Activated CD4-positive, alpha-beta T cell treated with anti-CD3 and anti-CD28 coated beads for 36 hours (primary cell): Measurements from ENCODE around the gene RAI1. TPM values are rescaled to one million over a fixed set of nuclear protein-coding genes. Genes with fewer than 3 reads are reported as not detected.
"Not testable (repeated sequence)": the region's sequence is repeated elsewhere in the genome, so short reads cannot be mapped to it uniquely, and the experiment has no call there.

Experiments used
- ATAC-seq: fragments of 200-7000 bp; cut with Tn5 transposase; one replicate; pipeline ENCODE4 v1.10.0; 2021; ENCODE audit warnings: mild to moderate bottlenecking, moderate library complexity
- CTCF ChIA-PET: fragments of 350-600 bp; sonication (Branson Sonifier 250); formaldehyde crosslinking; loops from one replicate; lab custom pipeline; 2021; ENCODE audit warnings: antibody characterized with exemption; lab: Charles Lee
- POLR2A ChIA-PET: fragments of 350-600 bp; sonication (Branson Sonifier 250); formaldehyde crosslinking; loops from one replicate; lab custom pipeline; 2021; ENCODE audit warnings: antibody characterized with exemption, inconsistent platforms; lab: Charles Lee
- DNase-seq: peaks from one replicate; pipeline ENCODE4 v3.0.0-alpha.2; 2020
- H3K27ac Mint-ChIP-seq: one replicate; pipeline ENCODE4 v1.8.0; 2021; ENCODE audit warnings: mixed read lengths
- H3K27me3 Mint-ChIP-seq: one replicate; pipeline ENCODE4 v1.8.0; 2021; ENCODE audit warnings: mixed read lengths
- H3K36me3 Mint-ChIP-seq: one replicate; pipeline ENCODE4 v1.8.0; 2021; ENCODE audit warnings: low read depth, mixed read lengths
- H3K4me1 Mint-ChIP-seq: one replicate; pipeline ENCODE4 v1.8.0; 2021; ENCODE audit warnings: mixed read lengths
- H3K4me3 Mint-ChIP-seq: one replicate; pipeline ENCODE4 v1.8.0; 2021; ENCODE audit warnings: mild to moderate bottlenecking, moderate library complexity, mixed read lengths
- H3K9me3 Mint-ChIP-seq: one replicate; pipeline ENCODE4 v1.8.0; 2021; ENCODE audit warnings: low read depth, mixed read lengths
- intact Hi-C, 2 experiments: fragments of 100-400 bp; cut with DNase I in 1 of 2; cut with micrococcal nuclease in 1 of 2; formaldehyde crosslinking; loops; one replicate each; pipeline versions ENCODE4 v1.14.2 to v1.15.1; 2022 to 2024; cut with DNase I, micrococcal nuclease
- total RNA-seq, 2 experiments: library from RNA; stranded (reverse); gene quantifications; one replicate each; pipeline ENCODE4 v1.2.3, GENCODE V29; 2021

RAI1 gene
- total RNA-seq, 2 experiments from 2014 or later: 13.6 to 16.4 TPM

DNA sequence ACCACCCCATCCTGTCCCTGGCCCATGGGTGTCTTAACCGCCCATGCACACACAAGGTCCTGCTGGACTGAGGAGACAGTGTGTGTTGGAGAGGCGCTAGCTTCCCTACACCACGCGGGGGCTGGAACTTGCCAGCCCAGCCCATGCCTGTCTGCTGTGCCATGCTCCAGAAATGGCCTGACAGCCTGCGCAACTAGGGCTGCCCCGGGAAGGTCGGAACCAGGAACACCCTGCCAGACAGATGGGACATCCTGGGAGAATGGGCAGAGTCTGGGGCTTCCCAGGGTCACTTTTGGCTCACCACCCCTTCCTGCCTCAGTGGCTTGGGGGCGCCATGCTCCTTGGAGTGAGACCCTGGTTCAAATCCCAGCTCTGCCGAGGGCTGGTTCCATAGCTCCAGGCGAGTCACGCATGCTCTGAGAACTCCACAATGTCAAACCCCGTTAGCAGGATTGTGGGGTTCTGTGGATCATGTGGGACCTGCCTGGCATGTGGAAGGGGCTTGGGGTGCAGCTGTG lies 119.3 kb downstream of the RAI1 start:
- CTCF ChIA-PET: interaction anchor here (0.7 kb wide), 1 partner anchor 201 kb away, joined by 3 read pairs; no protein-coding TSS in a partner anchor
- H3K4me3 Mint-ChIP-seq: no peak overlapping the region
- H3K4me1 Mint-ChIP-seq: no peaks in the 10 kb centered on the region
- no peaks in the 10 kb centered on the region for H3K27me3 Mint-ChIP-seq
- H3K36me3 Mint-ChIP-seq: peaks cover 2% of the 10 kb centered on the region
- no peak overlapping the region for H3K27ac Mint-ChIP-seq
- POLR2A ChIA-PET: no interaction called here
- DNase-seq (no peak), ATAC-seq (no peak)
- H3K9me3 Mint-ChIP-seq: no peaks in the 10 kb centered on the region
- intact Hi-C loops: no loop called here

DNA sequence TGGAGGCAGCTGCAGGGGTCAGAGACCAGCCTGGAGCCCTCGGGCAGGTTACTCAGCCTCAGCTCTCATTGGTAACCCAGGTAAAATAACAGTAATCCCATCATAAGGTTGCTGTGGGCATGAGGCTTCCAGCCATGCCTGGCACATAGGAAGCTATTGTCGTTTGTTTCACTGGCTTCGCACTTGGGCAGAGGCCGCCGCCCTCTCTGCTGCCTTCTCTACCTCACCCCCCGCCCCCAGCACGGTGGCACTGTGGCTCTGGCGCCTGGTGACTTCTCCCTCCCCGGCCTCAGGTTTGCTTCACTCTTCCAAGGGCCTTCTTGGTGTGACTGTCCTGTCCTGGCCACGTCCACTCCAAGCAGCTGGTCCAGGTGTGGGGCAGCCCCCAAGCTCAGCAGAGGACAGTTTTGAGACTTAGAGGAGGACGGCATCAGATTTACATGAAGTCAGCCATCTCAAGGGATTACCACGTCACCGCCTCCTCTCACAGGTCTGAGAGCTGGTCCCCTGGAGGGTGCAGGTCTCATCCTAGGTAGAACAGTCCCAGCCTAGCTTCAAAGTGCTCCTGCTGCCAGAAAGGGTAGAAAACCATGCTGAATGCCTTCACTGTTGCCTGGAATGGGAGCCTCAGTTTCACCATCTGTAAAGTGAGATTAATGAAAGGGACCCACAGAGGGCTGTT lies 120.7 kb downstream of the RAI1 start:
- Mint-ChIP-seq H3K4me3 (no peak overlapping the region), H3K27me3 (no peaks in the 10 kb centered on the region), H3K4me1 (no peaks in the 10 kb centered on the region), H3K27ac (no peak overlapping the region), H3K9me3 (no peaks in the 10 kb centered on the region), H3K36me3 (peaks cover 2% of the 10 kb centered on the region)
- ChIA-PET POLR2A (no interaction called here), CTCF (interaction anchor here (0.5 to 1.2 kb wide), 3 partner anchors 10 to 291 kb away, joined by 3 to 4 read pairs (median 3); no protein-coding TSS in a partner anchor)
- DNase-seq (no peak), ATAC-seq (no peak)
- intact Hi-C loops: no loop called here

- H3K27ac Mint-ChIP-seq: no peak overlapping the region
- ATAC-seq: no peak
- CTCF ChIA-PET: interaction anchor here (0.6 kb wide), 1 partner anchor 50 kb away, joined by 3 read pairs; no protein-coding TSS in a partner anchor
- H3K36me3 Mint-ChIP-seq: peaks cover 2% of the 10 kb centered on the region
- POLR2A ChIA-PET: no interaction called here
- H3K27me3 Mint-ChIP-seq: no peaks in the 10 kb centered on the region
- intact Hi-C loops: no loop called here
- peaks cover 3% of the 10 kb centered on the region for H3K4me1 Mint-ChIP-seq
- no peak for DNase-seq
- no peak overlapping the region for H3K4me3 Mint-ChIP-seq
- H3K9me3 Mint-ChIP-seq: no peaks in the 10 kb centered on the region
These were observed 122.7 kb downstream of the RAI1 start for GRCh38 chr17:17804007-17804406.

DNA sequence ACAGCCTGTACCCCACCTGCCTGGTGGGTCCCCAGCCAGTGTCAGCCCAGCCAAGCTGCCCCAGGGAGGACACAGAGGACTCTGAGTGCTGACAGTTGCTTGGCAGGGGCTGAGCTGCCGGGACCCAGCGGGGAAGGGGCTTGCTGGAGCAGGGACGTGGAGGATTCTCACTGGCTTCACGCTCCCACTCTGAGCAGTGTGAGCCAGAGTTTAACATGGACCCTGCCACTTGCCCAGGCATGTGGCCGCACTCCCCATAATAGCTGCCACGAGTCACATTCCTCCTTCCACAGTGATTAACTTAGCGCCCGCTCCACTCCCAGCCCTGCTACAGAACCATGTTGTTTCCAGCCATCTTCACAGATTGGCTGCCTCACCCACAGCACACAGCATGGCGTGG lies 124.3 kb downstream of the RAI1 start:
- Mint-ChIP-seq H3K36me3 (no peaks in the 10 kb centered on the region), H3K4me1 (peaks cover 3% of the 10 kb centered on the region), H3K27ac (no peak overlapping the region), H3K27me3 (no peaks in the 10 kb centered on the region), H3K9me3 (no peaks in the 10 kb centered on the region), H3K4me3 (no peak overlapping the region)
- intact Hi-C loops: no loop called here
- DNase-seq (no peak), ATAC-seq (no peak)
- ChIA-PET POLR2A (no interaction called here), CTCF (no interaction called here)

GRCh38 chr17:17806035-17806434 lies 124.8 kb downstream of the RAI1 start:
- ATAC-seq (no peak), DNase-seq (no peak)
- CTCF ChIA-PET: interaction anchor here (0.6 kb wide), 1 partner anchor 111 kb away, joined by 3 read pairs; no protein-coding TSS in a partner anchor
- Mint-ChIP-seq H3K27ac (no peak overlapping the region), H3K27me3 (no peaks in the 10 kb centered on the region), H3K36me3 (no peaks in the 10 kb centered on the region), H3K4me3 (no peak overlapping the region), H3K9me3 (no peaks in the 10 kb centered on the region), H3K4me1 (peaks cover 3% of the 10 kb centered on the region)
- POLR2A ChIA-PET: interaction anchor here (0.6 kb wide), 1 partner anchor 101 kb away, joined by 3 read pairs; no protein-coding TSS in a partner anchor
- intact Hi-C loops: no loop called here

GRCh38 chr17:17806611-17807274 lies 125.5 kb downstream of the RAI1 start:
- Mint-ChIP-seq H3K9me3 (no peaks in the 10 kb centered on the region), H3K27ac (peak overlapping the region; percentile 63), H3K27me3 (no peaks in the 10 kb centered on the region), H3K4me3 (no peak overlapping the region), H3K36me3 (peaks cover 4% of the 10 kb centered on the region), H3K4me1 (peaks cover 3% of the 10 kb centered on the region)
- CTCF ChIA-PET: interaction anchor here (0.6 kb wide), 1 partner anchor 112 kb away, joined by 3 read pairs; no protein-coding TSS in a partner anchor
- POLR2A ChIA-PET: interaction anchor here (0.6 kb wide), 1 partner anchor 100 kb away, joined by 3 read pairs; no protein-coding TSS in a partner anchor
- ATAC-seq (no peak), DNase-seq (no peak)
- intact Hi-C loops: no loop called here

GRCh38 chr17:17807440-17807839 lies 126.2 kb downstream of the RAI1 start:
- Mint-ChIP-seq H3K27ac (no peak overlapping the region), H3K4me1 (peaks cover 7% of the 10 kb centered on the region), H3K9me3 (no peaks in the 10 kb centered on the region), H3K4me3 (no peak overlapping the region), H3K36me3 (peaks cover 6% of the 10 kb centered on the region), H3K27me3 (no peaks in the 10 kb centered on the region)
- DNase-seq (no peak), ATAC-seq (no peak)
- ChIA-PET CTCF (no interaction called here), POLR2A (interaction anchor here (0.7 kb wide), 1 partner anchor 14 kb away, joined by 4 read pairs; no protein-coding TSS in a partner anchor)
- intact Hi-C loops: no loop called here

DNA sequence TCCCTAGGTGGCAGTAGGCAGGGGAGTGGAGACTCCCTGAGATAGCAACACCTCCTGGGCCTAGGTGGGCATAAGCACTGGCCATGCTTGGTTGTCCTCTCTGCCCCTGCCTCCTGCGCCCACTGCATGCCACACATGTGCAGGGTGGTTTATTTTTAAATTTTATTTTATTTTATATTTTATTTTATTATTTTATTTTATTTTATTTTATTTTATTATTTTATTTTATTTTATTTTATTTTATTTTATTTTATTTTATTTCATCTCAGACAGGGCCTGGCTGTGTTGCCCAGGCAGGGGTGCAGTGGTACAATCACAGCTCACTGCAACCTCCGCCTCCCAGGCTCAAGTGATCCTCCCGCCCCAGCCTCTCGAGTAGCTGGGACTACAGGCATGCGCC lies 126.9 kb downstream of the RAI1 start:
- ATAC-seq, DNase-seq, intact Hi-C loops, H3K9me3 Mint-ChIP-seq, H3K4me3 Mint-ChIP-seq, H3K27ac Mint-ChIP-seq, H3K27me3 Mint-ChIP-seq: not testable (repeated sequence)
- Mint-ChIP-seq H3K4me1 (peaks cover 11% of the 10 kb centered on the region), H3K36me3 (peaks cover 11% of the 10 kb centered on the region)
- CTCF ChIA-PET: interaction anchor here (0.6 to 0.7 kb wide), 2 partner anchors 11 to 219 kb away, joined by 3 to 4 read pairs; no protein-coding TSS in a partner anchor
- POLR2A ChIA-PET: interaction anchor here (0.7 kb wide), 1 partner anchor 15 kb away, joined by 4 read pairs; no protein-coding TSS in a partner anchor

DNA sequence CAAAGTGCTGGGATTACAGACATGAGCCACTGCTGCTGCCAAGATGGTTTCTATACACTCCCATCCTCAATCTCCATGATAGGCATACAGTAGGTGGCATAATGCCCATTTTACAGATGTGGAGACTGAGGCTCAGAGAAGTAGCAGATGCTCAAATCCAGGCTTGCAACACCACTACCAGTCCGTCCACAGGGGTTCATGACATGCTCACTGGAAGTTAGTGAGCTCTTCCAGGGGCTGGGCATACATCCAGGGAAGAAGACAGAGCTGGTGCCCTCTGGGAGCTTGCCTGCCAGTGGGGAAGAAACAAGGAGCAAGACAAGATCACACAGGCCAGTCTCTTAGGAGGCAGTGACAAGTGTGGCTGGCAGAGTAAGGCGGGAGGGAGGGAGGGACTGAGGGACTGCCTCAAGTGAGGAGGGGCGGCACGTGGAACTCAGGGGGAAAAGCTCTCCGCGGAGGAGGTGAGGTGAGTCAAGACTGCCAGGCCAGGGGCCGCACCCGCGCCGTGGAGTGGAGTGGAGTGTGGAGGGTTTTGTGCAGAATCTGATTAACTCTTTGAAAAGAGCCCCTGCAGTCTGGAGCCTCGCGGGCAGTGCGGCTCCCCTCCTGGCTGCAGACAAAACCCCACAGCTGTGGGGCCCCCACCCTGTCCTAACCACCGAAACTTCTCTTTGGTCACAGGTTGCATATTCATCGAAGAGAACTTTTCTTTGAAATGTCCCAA lies 127.6 kb downstream of the RAI1 start:
- Mint-ChIP-seq H3K36me3 (peaks cover 11% of the 10 kb centered on the region), H3K4me3 (no peak overlapping the region), H3K27ac (no peak overlapping the region), H3K4me1 (peaks cover 11% of the 10 kb centered on the region), H3K27me3 (no peaks in the 10 kb centered on the region), H3K9me3 (no peaks in the 10 kb centered on the region)
- POLR2A ChIA-PET: interaction anchor here (0.6 kb wide), 1 partner anchor 18 kb away, joined by 3 read pairs; no protein-coding TSS in a partner anchor
- intact Hi-C loops: no loop called here
- CTCF ChIA-PET: interaction anchor here (0.6 to 1.0 kb wide), 3 partner anchors 10 to 219 kb away, joined by 3 to 4 read pairs (median 3); no protein-coding TSS in a partner anchor
- DNase-seq (no peak), ATAC-seq (no peak)

DNA sequence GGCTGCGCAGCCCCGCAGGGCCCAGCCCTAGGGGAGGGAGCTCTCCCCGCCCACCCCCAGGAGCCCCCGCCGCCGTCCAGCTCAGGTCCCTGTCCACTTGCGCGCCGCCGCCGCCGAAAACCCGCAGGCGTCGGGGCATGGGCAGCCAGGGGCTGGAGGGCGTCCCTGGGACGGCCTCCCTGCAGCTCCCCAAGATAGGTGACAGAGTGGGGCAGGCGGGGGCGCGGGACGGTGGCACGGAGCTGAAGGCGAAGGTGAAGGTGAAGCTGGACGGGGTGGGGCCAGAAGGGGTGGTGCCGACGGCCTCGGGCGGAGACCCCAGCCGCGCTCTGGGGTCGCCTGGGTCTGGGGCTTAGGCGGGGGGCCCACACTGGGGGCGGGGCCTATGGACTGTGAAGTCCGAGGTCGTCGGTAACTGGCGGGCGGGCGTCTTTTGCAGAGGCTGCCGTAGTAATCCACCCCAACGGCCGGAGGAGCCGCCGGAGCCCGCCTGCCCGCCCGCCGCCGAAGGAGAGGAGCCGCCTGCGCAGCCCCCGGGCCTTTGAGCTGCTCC lies 128.3 kb downstream of the RAI1 start:
- intact Hi-C loops: loop anchor here in 1 of 2 experiments (2.0 kb wide), 1 partner anchor 43 kb away; no protein-coding TSS in a partner anchor
- no peak for ATAC-seq
- no peaks in the 10 kb centered on the region for H3K9me3 Mint-ChIP-seq
- no peaks in the 10 kb centered on the region for H3K27me3 Mint-ChIP-seq
- POLR2A ChIA-PET: no interaction called here
- no peak for DNase-seq
- H3K27ac Mint-ChIP-seq: no peak overlapping the region
- CTCF ChIA-PET: interaction anchor here (0.8 to 1.0 kb wide), 2 partner anchors 44 to 51 kb away, joined by 3 to 4 read pairs; no protein-coding TSS in a partner anchor
- H3K4me1 Mint-ChIP-seq: peaks cover 11% of the 10 kb centered on the region
- no peak overlapping the region for H3K4me3 Mint-ChIP-seq
- peaks cover 13% of the 10 kb centered on the region for H3K36me3 Mint-ChIP-seq
